ENCODE measurements around the gene SLC38A8. TPM values are rescaled to one million over a fixed set of nuclear protein-coding genes. Genes with fewer than 3 reads are reported as not detected.

The SLC38A8 gene
- total RNA-seq, 1 donor from 2014 or later: not detected

DNA sequence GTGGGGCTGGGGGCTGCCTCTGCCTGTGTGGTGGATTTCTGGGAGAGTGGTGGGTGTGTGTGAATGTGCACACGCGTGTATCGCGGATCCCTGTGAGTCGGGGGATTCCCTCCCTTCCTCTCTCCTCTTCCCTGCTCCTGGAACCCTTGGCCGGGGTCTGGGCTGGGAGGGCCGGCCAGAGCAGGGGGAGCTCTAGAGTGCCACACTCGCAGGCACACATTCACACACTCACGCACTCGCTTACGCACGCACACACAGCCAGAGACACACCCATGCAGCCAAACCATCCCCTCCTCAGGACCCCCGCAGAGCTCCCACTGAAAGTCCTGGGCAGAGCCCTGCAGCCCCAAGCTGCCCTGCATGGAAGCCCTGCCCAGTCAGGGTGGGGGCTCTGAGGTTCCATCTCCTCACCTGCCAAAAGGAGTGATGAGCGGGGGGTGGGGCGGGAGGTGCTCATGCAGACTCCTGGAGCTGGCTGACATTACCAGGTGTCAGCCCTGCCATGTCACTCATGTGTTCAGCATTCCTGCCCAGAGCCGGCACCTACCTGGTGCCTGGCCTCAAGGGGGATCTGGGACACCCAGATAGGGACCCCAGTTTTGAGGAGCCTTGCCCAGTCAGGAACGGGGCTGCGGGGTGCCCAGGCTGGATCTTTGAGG, 72.7 kb downstream of the SLC38A8 start:
- DNase-seq: no peak

- no peak for DNase-seq
Observed at GRCh38 chr16:83968891-83969649, 73.5 kb downstream of the SLC38A8 start.

- peak; percentile 28 for DNase-seq
Observed at GRCh38 chr16:83968306-83968851, 74.2 kb downstream of the SLC38A8 start.

- peak; percentile 57 for DNase-seq
Observed at GRCh38 chr16:83967838-83968305, 74.7 kb downstream of the SLC38A8 start, which contains the start of gene NECAB2. TSS of gene NECAB2 (plus strand) at chr16:83968244. CDS start at chr16:83968649, 405 bp downstream.

DNA sequence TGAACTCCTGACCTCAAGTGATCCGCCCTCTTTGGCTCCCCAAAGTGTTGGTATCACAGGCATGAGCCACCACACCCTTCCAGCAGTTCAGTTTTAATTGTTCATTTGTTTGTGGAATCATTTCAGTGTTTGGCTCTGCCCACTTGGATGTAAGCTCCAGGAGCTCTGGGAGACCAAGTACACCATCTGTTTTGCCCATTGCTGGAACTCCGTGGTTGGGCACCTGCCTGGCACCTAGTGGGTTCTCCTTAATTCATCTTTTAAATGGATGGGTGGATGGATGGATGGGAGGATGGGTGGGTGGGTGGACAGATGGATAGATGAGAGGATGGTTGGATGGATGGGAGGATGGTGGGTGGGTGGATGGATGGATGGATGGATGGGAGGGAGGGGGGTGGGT, 75.5 kb downstream of the SLC38A8 start:
- DNase-seq: no peak

DNA sequence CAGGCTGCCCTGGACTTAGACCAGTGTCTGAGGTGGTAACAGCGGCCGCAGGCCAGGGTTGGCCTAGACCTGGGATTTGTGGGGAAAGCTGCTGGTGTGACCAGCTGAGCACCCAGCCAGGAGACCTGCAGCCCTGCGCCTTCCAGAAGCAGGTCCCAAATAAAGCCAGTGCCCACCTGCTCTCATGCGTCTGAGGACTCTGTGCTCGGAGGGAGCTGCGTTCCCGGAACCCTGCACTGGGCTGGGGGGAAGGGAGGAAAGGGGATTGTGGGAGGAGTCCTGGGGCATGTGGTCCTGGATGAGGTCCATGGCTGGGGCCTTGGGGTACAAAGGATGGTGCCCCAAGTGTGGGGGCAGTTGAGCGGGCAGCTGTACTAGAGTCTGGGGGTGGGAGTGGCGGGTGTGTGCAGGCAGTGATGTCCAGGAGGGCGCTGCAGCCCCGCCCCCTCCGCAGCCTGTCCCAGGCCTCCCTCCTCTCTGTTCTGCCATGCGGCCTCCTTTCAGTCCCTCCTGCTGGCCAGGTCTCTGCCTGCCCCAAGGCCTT, 76.4 kb downstream of the SLC38A8 start:
- DNase-seq: no peak

DNA sequence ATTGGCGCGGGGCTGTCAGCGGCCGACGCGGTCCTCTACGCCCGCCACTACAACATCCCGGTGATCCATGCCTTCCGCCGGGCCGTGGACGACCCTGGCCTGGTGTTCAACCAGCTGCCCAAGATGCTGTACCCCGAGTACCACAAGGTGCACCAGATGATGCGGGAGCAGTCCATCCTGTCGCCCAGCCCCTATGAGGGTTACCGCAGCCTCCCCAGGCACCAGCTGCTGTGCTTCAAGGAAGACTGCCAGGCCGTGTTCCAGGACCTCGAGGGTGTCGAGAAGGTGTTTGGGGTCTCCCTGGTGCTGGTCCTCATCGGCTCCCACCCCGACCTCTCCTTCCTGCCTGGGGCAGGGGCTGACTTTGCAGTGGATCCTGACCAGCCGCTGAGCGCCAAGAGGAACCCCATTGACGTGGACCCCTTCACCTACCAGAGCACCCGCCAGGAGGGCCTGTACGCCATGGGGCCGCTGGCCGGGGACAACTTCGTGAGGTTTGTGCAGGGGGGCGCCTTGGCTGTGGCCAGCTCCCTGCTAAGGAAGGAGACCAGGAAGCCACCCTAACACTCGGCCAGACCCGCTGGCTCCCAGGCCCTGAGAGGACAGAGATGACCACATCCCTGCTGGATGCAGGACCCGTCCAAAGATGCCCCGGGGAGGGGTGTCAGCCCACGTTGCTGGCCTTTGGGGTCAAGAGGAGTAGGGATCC, 77.0 kb downstream of the SLC38A8 start:
- no peak for DNase-seq

- DNase-seq: no peak
Observed at GRCh38 chr16:83964684-83965443, 77.7 kb downstream of the SLC38A8 start.

- DNase-seq: no peak
Observed at GRCh38 chr16:83963277-83964119, 79.1 kb downstream of the SLC38A8 start.

DNA sequence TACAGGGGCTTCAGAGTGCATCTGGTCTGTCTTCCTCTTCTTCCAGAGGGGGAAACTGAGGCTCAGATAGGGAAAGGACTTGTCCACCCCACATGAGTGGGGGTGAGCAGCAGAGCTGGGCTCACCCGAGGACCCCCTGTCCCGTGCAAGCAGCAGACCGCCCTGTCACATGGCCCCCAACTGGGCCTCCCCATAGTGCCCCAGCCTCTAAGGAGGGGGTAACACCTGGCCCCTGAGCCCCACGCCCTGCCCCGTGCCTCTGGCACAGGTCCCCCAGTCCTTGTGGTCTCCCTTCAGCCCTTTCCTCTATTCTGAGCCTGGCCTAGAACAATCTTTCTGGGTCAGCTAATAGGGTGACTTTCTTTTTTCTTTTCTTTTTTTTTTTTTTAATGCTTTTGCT, 81.0 kb downstream of the SLC38A8 start:
- DNase-seq: no peak

GRCh38 chr16:83960521-83961249, 81.9 kb downstream of the SLC38A8 start:
- no peak for DNase-seq

Small RNAs within 50 kb of the gene (small RNA-seq; reads per million reads assigned to genes)
- gene RNA5SP432 (ENCODE audit: low replicate concordance): not detected

Other genes with a start within 250 kb of the SLC38A8 start
- 36.5 TPM for gene HSBP1, start 234.8 kb downstream of the SLC38A8 start, total RNA-seq
- 5.6 TPM for gene MLYCD, start 143.7 kb downstream of the SLC38A8 start, total RNA-seq
- 0.21 TPM for gene OSGIN1, start 89.6 kb downstream of the SLC38A8 start, total RNA-seq
- not detected for gene NECAB2, start 74.6 kb downstream of the SLC38A8 start, total RNA-seq
- 96.9 TPM for gene MBTPS1, start 74.1 kb upstream of the SLC38A8 start, total RNA-seq
- 25.3 TPM for gene HSDL1, start 102.4 kb upstream of the SLC38A8 start, total RNA-seq
- 0.10 TPM for gene DNAAF1, start 102.5 kb upstream of the SLC38A8 start, total RNA-seq
- gene TAF1C, start 144.3 kb upstream of the SLC38A8 start, total RNA-seq: 39.4 TPM
- 0.31 TPM for gene ADAD2, start 148.4 kb upstream of the SLC38A8 start, total RNA-seq
- not detected for gene KCNG4, start 197.2 kb upstream of the SLC38A8 start, total RNA-seq

Measured in tongue (tissue), 3 donors.